ENCODE results near the gene MOV10L1.

GRCh38 chr22:50102946-50103345, 13.1 kb downstream of the MOV10L1 start:
- TF ChIP-seq CTCF (IDR thresholded peaks at IDR 0.05; ENCODE audit: low read depth, low read length), result no peak
- TF ChIP-seq MAX (IDR thresholded peaks at IDR 0.05; ENCODE audit: low read depth, low read length), result peak; percentile 95
